HG02943 (cell line): ENCODE data around the gene ZNF594.
A peak's percentile ranks its signal among the peaks of the same experiment; 100 is the strongest.
"Not testable (repeated sequence)": the region's sequence is repeated elsewhere in the genome, so short reads cannot be mapped to it uniquely, and the experiment has no call there.

Source experiments
- ATAC-seq: cut with Tn5 transposase; IDR thresholded peaks from one replicate; pipeline ENCODE4 v1.9.1; 2021; ENCODE audit warnings: mild to moderate bottlenecking, low read depth, moderate library complexity; ENCODE audit not compliant: unreplicated experiment

ZNF594 gene

DNA sequence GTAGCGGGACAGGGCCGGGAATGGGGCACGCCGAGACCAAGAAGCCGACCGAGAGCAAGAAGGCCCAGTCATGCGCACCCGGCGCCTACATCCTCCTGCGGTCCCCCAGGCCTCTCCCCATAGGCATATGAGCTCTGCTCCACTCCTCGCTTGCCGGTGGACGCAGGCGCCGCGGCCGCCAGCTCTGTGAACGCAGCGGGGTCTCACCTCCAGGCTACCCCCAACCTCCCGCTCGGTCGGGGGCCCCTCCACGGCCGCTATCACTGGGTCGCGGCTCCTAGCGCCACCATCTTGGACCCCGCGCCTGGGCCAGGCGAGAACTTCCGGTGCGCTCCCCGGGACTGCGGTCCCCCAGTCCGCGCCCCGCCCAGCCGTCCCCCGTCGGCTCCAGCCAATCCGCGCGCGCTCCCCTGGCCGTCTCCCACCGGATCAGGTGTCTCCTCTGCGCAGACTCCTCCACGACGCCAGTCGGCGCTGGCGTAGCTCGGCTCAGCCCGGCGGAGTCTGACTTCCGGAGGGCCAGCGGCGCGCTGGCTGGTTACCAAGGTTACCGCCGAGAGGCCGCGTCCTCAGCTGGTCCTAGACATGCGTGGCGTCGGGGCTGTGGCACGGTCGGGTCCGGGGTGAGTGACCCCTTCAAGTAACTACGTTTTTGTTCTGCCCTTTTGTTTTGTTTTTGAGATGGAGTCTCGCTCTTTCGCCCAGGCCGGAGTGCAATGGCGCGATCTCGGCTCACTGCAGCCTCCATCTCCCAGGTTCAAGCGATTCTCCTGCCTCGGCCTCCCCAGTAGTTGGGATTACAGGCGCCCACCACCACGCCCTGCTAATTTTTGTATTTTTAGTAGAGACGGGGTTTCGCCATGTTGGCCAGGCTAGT is at the start of gene ZNF594:
Gene ZNF594, minus strand, starts transcription at position 328 of the 877 bp plus-strand sequence. CDS start 7,612 bp downstream, outside the sequence.
- peak; percentile 89 for ATAC-seq

DNA sequence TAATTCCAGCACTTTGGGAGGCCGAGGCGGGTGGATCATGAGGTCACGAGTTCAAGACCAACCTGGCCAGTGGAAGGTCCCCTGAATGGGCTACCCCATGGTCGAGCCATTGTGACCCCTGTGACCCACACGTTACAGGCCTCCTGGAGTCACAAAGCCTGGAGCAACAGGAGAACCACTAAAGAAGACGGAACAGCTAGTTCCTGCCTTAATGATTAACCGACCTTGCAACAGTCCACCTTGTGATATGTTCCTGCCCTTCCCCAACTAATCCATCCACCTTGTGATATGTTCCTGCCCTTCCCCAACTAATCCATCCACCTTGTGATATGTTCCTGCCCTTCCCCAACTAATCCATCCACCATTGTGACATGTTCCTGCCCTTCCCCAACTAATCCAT is 48.1 kb upstream of the ZNF594 start:
- ATAC-seq, result not testable (repeated sequence)

DNA sequence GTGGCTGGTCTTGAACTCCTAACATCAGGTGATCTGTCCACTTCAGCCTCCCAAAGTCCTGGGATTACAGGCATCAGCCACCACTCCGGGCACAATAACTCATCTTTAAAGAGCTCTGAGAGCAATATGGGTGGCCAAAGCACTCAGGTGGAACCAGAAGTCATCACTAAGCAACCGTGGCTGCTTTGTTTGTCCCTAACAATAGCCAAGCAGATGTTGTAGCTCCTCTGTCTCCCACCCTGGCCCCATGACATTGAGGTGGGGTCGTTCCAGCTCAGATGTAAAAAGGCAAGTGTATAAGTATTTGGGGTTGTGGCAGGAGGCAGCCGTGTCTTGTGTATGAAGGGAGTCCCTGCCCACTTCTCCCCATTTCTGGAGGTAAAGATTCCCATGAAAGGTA is 46.7 kb upstream of the ZNF594 start:
- ATAC-seq, result no peak

DNA sequence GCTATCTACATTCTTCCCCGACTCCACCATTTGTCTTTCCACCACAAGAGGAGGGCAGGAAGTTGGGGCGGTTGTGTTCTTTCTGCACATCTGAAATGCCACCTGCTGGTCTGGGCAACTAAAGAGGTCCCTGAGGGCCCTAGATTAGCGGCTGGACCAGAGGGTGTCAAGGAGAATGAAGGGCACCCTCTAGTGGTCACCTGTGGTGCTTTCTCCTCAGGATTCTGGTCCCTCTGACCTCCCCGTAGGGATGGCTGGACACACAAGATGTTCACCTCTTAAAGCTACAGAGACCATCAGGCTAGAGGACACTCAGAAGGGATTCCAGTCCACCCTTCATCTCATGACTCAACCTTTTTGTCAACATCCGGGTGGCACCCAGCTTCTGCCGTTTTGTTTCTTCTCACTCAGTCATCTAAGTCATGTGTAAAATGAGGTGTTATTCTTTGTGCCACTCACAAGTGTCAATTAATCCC is 45.9 kb upstream of the ZNF594 start:
- ATAC-seq, result no peak

DNA sequence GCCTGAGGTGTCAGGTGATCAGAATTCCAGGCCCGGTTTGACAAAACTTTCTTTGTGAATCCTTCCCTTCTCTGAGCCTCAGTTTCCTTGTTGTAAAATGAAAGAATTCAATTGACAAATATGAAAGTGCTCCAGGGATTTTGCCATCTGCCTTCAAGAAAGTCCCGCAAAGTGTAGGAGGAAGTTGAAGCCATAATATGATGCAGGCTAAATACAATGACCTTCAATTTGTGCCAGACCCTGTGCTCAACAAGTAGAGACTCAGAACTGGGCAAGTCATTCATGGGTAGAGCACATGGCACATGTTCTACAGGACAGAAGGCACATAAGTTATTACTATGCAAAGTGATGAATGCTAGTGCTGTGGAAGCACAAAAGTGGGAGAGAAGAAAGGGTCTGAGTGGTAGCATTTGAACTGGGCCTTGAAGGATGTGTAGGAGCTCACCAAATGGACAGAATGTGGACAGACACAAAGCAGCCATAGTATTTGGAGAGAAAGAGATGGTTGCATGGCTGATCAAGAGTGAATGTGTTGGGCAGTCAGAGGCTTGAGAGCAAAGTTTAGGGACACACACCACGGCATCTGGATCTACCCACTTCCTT is 45.4 kb upstream of the ZNF594 start:
- no peak for ATAC-seq

DNA sequence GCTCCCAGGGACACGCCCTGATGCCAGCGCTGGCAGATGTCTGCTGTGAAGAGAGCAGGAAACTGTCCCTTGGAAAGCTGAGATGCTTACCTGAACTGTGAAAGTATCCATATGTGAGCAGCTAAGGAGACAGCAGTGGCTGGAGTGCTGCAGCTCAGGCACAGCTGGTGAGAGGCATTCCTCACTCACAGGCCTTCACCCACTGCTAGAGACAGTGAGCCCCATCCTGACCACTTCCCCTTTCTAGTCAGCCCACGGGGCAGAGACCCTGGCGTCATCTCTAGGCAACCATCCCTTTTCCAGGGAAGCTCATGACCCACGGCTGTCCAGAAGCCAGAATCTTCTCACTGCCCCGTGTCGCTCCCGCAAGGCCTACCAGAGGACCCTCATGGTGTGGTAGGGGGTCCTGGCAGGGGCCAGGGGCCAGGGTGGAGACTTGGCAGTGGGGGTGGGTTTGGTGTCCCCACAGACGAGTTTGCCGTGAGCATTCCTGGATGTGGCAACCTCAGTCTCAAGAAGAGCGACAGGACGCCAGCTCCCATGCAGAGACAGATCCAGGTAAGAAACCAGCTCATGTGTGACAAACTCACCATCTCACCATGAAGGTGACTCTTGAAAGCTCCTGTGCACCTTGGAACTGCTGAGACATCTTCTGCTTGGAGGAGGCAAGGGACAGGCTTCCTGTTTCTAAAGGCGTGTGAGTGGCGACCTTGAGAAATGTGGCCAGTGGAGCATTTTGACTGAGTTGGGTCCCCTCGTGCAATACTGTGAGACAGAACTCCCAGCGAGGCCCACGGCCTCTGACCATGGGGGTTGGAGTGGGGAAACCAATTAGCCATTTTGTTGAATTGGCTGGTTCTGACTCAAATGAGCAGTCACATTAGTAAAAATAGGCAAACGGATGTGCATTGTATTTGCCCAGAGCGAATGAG is 43.2 kb upstream of the ZNF594 start, which contains the start of gene SCIMP:
Gene SCIMP, minus strand, starts transcription at position 216 of the 932 bp plus-strand sequence. Its CDS starts 105 bp downstream, at position 111.
- no peak for ATAC-seq

DNA sequence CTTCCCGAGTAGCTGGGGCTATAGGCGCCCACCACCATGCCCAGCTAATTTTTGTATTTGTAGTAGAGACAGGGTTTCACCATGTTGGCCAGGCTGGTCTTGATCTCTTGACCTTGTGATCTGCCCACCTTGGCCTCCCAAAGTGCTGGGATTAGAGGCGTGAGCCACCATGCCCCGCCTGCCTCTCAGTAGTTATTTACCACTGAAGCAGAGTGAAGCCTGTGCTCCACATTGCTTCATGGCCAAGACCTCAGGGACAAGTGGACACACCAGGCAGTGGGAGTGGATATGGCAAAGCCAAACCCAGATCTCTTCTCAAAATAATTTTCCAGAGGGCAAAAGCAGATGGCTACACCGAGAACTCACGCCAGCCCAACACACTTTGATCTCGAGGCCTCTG is 41.8 kb upstream of the ZNF594 start:
- ATAC-seq, result not testable (repeated sequence)

DNA sequence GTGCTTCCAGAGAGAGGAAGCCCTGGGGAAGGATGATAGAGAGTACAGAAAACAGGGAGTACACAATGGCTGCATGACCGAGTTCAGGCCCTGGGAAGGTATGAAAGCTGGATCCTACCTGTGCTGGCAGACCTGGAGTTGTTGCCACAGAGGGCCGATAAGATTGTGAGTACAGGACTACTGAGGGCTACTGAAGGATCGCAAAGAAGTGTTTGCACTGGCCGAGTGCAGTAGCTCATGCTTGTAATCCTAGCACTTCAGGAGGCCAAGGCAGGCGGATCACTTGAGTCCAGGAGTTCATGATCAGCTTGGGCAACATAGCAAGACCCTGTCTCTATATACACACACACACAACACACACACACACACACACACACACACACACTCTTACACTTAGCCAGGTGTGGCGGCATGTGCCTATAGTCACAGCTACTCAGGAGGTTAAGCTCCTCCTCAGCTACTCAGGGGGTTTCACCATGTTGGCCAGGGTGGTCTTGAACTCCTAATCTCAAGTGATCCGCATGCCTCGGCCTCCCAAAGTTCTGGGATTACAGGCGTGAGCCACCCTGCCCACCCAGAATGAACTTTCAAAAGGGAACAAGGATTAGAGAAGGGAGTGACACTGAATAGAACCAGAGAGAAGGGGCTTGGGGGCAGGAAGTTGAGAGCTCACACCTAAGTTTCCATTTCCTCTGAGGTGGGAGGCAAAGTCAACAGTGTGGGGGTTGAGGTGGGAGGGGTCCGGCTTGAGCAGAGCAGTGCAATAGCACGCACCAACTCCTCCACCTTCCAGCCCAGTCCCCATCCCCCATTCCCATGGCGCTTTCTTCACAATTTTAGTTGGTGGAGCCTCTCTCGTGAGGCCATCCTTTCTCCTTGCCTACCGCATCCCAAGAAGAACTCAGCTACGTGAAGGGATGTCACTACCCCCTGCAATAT is 35.5 kb upstream of the ZNF594 start:
- ATAC-seq, result no peak

DNA sequence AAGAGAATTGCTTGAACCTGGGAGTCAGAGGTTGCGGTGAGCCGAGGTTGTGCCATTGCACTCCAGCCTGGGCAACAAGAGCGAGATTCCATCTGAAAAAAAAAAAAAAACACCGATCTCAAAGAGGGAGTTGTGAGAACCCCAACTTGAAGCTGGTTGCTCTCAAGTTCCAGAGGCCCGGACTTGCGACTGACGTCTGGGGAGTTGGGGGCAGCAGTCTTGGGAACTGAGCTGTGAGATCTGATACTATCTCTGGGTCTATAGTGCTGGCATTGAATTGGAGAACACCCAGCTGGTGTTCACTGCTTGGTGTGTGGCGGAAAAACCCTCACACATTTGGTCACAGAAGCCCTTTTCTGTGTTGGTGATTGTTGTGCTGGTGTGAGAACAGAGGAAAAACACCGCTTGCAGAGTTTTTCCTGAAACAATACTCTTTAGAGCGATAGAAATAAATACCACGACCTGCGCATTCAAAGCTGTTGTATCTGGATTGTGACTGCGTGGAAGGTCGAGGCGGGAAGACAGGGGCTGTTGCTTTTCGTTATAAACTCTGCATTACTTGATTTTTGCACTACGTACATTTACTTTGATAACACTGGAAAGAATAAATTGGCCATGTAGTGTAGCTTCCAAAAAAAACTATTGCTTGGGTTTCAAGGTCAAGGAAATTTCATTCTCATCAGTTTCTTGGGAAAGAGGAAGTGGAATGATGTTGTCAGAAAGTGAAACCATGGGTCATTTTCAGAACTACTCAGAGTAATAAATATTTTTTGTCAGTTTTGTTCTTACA is 34.2 kb upstream of the ZNF594 start:
- ATAC-seq, result no peak

DNA sequence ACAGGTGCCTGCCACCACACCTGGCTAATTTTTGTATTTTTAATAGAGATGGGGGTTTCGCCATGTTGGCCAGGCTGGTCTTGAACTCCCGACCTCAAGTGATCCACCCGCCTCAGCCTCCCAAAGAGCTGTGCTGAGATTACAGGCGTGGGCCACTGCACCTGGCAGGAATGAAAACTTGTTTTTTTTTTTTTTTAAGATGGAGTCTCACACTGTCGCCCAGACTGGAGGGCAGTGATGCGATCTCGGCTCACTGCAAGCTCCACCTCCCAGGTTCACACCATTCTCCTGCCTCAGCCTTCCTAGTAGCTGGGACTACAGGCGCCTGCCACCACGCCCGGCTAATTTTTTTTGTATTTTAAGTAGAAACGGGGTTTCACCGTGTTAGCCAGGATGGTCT is 30.2 kb upstream of the ZNF594 start:
- ATAC-seq, result not testable (repeated sequence)

DNA sequence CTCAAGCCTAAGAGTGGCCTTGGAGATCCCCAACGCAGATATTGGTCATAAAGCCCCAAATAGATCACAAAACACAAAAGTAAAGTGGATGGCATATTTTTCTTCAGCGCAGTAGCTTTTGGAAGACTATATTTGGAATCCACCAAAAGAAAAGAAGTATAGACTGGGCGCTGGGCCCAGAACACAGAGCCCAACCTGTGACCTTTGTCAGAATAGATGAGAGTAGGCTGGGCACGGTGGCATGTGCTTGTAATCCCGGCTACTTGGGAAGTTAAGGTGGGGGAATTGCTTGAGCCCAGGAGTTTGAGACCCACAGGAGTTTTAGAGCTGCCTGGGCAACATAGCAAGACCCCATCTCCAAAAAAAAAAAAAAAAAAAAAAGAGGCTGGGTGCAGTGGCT is 28.4 kb upstream of the ZNF594 start:
- no peak for ATAC-seq

DNA sequence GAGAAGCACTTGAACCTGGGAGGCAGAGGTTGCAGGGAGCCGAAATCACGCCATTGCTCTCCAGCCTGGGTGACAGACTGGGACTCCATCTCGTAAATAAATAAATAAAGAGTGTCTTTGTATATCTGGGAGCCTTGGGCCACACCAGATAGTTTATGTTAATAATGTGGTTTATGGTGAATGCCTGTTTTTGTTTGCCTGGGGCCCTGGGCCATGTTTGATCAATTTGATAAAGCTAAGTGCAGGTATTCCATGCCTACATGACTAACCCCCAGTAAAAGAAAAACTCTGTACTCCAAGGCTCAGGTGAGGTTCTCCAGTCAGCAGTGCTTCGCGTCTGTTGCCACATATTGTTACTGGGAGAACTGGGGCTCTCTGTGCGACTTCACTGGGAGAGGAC is 27.9 kb upstream of the ZNF594 start:
- no peak for ATAC-seq

DNA sequence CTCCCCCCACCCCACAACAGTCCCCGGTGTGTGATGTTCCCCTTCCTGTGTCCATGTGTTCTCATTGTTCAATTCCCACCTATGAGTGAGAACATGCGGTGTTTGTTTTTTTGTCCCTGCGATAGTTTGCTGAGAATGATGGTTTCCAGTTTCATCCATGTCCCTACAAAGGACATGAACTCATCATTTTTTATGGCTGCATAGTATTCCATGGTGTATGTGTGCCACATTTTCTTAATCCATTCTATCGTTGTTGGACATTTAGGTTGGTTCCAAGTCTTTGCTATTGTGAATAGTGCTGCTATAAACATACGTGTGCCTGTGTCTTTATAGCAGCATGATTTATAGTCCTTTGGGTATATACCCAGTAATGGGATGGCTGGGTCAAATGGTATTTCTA is 25.9 kb upstream of the ZNF594 start:
- ATAC-seq, result not testable (repeated sequence)

DNA sequence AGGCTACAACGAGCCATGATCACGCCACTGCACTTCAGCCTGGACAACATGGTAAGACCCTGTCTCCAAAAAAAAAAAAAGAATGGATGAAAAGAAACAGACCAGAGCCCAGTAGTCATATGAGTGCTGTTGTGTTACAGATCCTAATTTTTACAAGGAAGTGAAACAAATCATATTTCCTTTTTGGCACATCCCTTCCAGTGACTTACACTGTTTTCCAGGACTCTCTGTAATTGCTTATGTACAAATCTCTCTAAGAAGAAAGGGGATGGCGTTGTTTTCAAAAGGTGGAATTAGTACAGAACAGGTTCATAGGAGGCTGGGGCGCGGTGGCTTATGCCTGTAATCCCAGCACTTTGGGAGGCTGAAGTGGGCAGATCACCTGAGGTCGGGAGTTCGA is 19.8 kb upstream of the ZNF594 start:
- ATAC-seq, result no peak

DNA sequence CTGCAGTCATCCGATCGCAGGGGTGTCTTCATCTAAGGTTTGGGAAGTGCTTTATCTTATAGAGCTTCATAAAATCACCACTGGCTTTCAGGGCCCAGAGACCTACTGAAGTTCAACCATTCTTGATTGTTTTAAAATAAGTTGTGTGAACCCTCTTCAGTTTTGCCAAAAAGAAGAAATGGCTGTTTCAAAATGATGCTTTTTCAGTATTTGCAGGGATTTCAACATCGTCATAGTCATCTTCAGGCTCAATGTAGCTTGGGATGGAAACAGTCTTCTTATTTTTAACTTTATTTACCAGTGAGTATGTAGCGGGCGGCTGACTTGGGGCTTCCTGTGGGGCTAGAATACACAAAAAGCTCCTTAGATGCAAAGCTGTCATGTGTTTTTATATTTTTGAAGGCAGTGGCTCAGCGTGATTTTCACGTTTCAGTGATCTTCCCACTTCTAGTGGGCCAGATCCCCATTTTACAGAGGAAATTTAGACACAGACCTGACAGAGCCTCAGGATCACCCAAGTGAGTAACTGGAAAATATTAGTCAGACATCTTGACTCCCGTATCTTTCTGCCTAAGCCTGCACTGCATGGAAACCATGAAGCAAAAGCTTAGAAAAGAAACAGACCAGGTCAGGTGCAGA is 19.1 kb upstream of the ZNF594 start:
- ATAC-seq, result no peak

DNA sequence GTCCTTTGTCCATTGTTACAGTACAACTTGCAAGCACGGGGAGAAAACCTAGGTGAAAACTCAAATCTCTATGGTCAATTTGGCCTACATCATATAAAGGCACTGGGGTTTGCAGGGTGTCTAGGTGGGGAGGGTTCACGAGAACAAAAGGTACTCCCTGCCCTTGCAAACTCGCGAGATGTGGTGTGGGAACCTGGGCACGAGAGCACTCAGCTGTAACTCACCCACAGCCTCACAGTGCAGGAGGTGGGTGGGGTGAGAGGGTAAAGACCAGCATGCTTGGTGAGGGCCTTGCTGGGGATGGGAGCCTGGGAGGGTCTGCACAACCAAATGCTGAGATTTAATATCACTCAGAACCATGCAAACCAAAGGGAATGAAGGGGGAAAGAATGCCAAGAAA is 18.4 kb upstream of the ZNF594 start:
- ATAC-seq, result no peak

DNA sequence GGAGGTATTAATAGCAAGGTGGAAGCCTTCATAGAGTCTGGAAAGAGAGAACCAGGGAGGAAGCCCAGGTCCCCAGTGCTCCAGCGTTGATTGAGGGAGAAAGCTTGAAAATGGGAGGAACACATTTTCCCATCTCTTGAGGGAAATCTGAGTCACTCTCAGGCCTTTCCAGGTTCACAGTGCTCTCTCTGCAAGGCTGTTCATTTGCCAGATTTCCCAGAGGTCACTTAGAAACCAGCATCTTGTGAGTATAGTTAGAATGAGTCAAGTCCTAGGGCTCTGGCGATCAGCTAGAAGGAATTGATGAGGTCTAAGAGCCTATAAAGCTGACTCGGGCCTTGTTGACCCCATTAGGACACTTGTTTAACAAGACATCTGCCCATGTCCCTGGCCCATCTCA is 17.7 kb upstream of the ZNF594 start:
- ATAC-seq, result no peak

DNA sequence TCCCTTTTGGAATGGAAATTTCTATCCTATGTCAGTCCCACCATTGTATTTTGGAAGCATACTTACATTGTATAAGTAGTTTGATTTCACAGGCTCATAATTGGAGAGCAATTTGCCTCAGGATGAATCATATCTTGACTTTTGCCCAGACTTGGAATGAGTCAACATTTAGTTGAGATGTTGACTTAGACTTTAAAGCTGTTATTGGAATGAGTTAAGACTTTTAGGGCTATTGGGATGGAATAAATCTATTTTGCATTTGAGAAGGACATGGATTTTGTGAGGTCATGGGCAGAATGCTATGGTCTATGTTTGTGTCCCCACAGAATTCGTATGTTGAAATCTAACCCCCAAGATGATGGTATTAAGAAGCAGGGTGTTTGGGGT is 12.2 kb upstream of the ZNF594 start:
- no peak for ATAC-seq
